Brain pericyte (primary cell): ENCODE results near the gene IMPDH1.

ENCODE experiments used
- DNase-seq: peaks from one replicate; pipeline ENCODE4 v3.0.0-alpha.2; 2012; ENCODE audit warnings: low read depth, low spot score

IMPDH1 gene

DNA sequence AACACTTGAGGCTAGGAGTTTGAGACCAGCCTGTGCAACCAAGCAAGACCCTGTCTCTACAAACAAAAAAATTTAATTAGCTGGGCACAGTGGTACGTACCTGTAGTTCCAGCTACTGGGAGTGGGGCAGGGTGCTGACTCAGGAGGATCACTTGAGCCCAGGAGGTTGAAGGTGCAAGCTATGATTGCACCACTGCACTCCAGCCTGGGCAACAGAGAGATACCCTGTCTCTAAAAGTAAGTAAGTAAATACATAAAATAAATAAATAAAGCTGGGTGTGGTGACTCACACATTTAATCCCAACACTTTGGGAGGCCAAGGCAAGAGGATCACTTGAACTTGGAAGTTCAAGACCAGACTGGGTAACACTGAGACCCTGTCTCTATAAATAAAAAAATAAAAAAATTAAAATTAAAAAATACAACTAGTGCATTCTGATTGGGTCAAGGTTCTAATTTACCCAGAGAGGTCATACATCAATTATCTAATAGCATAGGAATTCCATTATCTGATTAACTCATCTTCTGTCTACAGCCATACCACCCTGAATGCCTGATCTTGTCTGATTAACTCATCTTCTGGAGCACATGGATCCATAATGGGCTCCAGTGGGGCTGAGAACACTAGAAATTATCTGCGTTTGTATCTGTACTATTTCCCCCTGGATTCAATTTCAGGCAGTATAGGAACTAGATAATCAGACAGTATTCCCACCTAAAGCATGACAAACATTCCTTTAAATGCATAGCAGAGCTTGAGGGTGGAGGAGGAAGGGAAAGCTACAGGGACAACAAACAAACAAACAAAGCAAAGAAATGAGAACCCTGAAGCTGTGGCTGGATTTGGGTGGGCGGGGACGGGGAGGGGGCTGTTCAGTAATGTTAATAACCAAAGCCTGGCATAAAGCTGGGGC is 24.9 kb upstream of the IMPDH1 start:
- DNase-seq: no peak

DNA sequence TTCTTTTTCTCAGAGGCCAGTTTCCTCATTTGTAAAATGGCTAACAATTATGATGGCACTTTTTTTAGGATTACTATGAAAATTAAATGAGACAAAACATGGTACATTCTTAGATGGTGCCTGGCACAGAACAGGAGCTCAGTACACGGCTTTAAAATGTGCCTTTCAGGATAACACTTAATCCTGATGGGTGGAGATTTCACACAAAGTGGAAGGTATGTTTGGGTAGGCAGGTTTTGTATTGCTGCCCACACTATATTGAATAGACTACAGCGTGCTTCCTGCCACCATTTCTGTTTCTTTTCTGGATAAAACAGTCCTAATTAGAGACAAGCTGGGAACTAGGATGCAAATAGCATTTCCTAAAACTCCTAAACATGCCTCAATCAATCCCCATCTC is 22.0 kb upstream of the IMPDH1 start:
- DNase-seq: no peak

DNA sequence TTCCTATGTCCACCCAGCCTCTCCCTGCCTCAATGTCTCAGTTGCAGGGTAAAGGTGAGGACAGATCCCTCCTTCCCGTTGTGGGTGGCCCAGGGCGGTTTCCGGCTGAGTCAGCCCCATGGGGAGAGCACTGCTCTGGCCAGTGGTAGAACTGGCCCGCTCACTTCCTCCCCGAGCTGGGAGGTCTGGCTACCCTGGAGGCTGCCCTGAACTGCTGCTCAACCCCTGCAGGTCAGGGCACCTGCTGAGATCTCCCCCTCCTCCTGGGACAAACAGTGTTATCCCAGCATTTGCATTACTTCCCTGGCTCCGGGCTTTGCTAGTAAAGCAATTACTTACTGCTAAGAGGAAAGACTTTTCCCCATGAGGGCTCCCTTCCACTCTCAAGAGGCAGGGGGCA is 21.4 kb upstream of the IMPDH1 start:
- DNase-seq: peak; percentile 60

DNA sequence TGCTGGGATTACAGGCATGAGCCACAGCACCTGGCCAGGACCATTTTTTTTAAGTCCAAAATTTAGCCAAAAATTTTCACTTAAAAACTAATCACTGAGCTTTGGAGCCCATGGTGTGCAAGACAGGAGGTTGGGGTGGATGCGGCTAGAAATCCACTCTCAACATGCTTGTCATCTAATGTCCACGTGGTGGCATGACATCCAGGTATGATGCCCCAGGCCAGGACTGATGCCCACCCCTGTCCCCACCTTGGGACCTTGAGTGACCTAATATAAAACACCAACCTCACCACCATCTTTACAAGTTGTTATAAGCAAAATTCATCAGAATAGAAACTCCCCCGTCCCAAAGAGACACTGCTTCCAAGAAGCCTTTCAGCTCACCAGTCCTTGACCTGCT is 20.4 kb upstream of the IMPDH1 start:
- no peak for DNase-seq

GRCh38 chr7:128427289-128427891 is 17.6 kb upstream of the IMPDH1 start:
- DNase-seq: no peak

- DNase-seq: no peak
These were observed 16.1 kb upstream of the IMPDH1 start for GRCh38 chr7:128425850-128426249.

DNA sequence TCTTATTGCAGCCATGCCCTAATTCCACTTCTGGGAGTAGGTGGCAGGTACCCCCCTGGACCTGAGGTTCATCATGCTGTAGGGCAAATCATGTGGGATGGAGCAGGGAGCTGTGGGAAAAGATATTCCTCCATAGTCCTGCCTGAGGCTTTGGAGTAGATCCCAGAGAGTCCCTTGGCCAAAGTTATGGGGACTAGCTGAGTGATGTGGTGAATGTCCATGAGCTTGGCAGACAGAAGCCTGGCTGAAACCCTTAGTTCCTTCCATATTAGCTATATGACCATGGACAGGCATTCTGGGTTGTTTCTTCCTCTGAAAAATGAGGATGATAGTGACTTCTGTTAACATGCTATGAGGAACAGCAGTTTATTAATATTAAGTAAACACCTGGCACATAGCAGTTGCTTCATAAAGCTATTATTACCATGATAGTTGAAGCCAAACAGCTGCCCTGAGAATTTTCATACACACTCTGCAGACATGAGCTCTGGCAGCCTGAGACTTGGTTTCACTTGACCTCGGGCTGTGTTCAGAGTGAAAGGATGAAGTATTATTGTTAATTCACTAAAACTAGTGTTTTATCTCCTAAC is 15.0 kb upstream of the IMPDH1 start:
- no peak for DNase-seq

DNA sequence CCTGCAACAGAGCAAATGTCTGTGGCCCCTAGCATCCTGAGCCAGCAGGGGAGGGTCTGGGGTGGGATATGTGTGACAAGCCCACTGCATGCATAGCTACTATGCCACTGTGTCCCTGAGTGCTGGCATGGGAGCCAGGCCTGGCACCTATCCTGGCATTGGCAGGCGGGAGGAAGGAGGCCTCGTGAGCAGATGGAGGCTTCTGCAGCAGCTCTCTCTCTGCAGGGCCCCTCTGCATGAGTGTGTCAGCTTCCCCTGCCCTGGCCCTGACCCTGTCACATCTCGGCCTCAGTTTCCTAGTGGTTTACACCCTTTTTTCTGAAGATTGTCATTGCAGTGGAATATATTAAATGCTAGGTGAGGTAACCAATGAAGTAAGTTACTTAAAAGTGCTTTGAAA is 13.1 kb upstream of the IMPDH1 start:
- DNase-seq: no peak

DNA sequence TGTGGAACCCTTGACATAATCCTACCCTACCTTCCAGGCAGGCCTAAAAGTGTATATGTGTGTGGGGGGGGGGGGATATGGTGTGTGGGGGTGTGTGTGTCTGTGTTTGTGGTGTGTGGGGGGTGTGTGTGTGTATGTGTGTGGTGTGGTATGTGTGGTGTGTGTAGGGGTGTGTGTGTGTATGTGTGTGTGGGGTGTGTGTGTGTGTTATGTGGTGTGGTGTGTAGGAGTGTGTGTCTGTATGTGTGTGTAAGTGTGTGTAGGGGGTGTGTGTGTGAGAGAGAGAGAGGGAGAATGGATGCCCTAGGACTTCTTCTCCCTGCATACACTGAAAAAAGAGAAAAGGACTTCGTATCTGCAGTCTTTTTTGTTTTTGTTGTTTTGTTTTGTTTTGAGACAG is 12.3 kb upstream of the IMPDH1 start:
- DNase-seq: no peak

- DNase-seq: no peak
These were observed 11.6 kb upstream of the IMPDH1 start for GRCh38 chr7:128421384-128421783.

- DNase-seq: no peak
These were observed 11.0 kb upstream of the IMPDH1 start for GRCh38 chr7:128420773-128421172.

DNA sequence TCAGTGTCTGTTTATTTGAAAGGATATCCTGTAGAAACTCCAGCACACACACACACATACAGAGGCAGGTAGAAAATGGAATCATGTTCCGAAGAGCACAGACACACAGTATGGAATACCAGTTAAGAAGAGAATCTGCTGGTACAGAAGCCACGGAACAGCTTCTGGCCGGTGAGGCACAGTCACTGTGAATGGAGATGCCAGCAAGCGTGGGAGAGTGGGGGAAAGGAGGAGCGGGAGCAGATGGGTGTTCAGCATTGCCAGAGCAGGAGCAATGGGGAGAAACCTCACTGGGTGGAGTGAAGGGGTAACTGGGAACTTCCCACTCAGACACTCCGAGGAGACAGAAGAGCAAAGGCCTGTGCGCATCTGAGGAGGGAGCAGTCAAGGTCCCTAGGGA is 9.5 kb upstream of the IMPDH1 start:
- DNase-seq: no peak

- DNase-seq: no peak
These were observed 7.3 kb upstream of the IMPDH1 start for GRCh38 chr7:128417071-128417470.

- no peak for DNase-seq
These were observed 5.5 kb upstream of the IMPDH1 start for GRCh38 chr7:128415217-128415785.

DNA sequence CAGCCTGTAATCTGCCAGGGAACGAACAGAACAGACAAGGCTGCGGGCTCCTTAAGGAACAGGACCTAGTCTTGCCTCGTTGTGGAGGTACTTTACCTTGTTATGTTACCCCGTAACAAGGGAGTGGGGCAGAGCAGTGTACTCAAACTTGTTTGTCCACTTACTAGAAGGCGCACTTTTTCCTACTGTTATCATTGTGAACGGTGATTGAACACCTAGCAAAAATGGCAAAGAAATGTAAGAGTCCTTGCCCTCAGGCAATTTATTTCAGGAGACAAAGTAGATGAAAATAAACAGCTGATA is 620 bp upstream of the IMPDH1 start:
- DNase-seq: no peak

DNA sequence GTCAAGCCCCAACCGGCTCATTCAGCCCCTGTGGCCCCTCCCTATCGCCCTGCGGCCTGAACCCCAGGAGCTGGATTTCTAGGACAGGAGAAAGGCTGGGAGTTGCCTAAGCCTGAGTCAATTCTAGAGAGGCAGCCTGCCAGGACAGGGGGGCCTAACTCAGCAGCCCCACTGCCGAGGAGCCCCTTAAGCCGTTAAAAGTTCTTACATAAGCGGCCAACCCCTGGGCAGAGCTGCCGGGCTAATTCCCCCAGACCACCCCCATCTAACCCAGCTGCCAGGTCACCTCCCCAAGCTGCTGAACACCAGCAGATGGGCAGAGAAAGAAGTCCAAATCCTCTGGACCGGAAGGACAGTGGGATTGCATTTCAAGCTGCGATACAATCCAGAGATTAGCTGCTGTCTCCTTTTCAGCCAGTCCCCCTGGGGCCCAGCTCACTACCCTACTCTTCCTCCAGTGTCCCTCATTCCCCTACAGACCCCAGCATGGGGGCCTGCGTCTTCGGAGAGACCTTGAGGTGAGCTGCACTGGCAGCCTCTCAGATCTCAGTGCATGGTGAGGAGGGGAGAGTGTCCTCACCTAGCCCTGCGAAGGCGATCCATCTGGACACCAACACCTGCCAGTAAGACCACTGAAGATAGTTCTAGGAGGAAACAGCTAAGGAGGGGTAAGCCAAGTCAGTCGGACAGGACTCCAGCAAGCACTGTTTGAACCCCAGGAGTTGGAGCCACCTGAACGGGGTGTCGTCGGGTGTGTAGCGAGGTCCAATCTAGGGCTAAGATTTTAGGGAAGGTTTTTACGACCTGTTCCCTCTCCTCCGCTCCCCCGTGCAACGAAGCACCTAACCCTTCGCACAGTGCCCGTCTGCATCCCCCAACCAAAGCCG is 830 bp downstream of the IMPDH1 start:
- DNase-seq: no peak

DNA sequence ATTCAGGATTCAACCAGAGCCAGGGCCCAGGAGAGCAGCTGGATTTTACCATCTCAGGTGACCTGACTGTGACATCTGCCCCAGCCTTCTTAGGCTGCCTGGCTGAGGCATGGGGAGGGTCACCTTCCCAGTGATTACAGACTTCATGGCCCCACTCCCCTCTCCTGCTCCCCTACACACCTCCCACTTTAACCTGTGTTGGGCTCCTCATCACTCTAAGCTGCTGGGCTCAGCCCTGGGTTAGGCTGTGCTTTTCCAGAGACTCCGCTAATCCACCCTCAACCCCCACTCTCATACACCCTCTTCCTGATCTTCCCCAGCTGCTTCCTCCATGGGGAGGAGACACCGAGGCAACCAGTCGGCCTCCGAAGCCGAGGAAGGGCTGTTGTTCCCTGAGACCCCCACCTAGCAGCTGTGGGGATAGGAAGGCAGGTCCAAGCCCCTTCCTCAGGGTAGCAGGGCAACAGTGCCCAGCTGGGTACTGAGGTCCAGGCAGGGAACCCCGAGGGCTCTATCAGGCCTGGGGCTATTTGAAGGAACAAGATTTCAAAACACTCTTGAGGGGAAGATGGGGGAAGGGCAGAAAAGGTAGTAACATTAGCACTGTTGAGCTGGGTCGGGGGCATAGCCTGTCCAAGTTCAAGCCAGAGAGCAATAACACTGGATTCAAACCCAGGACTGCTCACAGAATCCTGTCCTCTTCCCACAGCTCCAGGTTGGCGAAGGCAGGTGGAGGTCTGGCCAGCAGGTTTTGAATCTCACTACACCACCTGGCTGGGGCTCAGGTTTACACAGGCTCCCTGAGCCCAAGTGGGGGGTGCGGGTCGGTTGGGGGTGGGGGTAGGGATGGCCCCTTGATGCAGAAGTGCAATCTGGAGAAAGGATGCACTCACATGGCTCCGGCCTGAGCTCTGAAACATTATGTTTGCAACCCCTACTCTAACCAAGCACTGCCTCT is 1.8 kb downstream of the IMPDH1 start:
- DNase-seq: no peak

DNA sequence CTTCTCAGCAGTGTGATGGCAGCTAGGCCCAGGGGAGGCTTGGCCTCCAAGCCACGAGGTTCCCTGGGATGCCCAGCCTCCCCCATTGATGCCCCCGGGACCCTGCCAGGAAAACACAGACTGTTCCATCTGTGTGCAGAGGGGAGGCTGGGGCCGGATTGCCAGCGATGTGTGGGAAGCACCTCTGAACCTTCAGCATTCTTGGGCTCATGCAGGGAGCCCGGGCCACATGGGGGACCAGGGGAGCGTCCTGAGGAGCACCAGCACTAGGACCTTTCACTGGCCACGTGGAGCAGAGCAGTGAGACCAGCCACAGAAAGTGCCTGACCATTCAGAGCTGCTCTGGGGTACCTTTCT is 2.6 kb downstream of the IMPDH1 start:
- DNase-seq: no peak

DNA sequence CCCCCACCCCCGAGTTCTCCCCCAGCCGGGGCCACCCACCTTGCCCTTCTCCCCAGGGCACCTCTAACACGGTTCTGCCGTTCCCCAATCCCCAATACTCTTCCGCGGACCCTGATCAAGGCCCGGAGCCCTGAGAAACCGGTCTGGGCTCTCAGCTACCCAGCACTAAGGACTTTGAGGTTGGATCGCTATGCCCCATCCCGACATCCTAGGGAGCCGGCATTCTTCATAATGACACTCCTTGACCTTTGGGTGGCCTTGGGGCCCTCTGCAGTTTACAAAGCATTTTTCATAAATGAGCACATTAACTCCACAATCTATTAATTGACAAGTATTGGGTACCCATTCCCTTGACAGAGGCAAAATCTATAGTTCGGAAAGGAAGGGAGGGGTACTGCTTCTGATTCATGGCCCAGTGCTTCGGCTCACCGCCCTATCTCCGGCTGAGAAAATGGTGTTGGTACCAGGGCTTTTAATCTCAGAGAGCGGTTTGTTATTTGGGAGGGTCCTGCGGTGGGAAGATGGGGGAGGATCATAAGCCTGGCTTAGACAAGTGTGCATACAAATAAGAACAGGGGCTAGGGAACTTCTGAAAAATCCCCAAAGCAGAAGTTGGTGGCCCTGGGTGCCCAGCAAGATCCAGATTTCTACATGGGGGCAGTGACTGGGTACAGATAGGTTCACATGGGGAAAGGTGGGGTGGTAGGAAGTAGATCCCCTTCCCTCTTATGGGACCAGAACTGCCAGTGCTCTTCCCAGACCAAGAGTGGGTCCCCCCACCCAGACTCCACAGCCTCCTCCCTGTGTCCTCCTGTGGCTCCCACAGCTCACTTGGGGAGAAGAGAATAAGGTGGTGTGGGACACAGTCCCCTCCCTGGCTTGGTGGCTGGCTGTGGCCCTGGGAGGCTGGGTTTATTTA is 3.2 kb downstream of the IMPDH1 start:
- DNase-seq: no peak
